BLaER1 (cell line): Measurements from ENCODE around the gene ARRDC5.
A peak's percentile ranks its signal among the peaks of the same experiment; 100 is the strongest.
"Not testable (repeated sequence)": the region's sequence is repeated elsewhere in the genome, so short reads cannot be mapped to it uniquely, and the experiment has no call there.

ENCODE experiments used
- H3K27ac ChIP-seq: shearing (Covaris generic); formaldehyde crosslinking; 2 replicates; pipeline ENCODE4 v1.8.1; 2022
- H3K27me3 ChIP-seq: shearing (Covaris generic); formaldehyde crosslinking; 2 replicates; pipeline ENCODE4 v1.8.1; 2022
- H3K36me3 ChIP-seq: shearing (Covaris generic); formaldehyde crosslinking; 2 replicates; pipeline ENCODE4 v1.8.1; 2022
- H3K4me1 ChIP-seq: shearing (Covaris generic); formaldehyde crosslinking; 2 replicates; pipeline ENCODE4 v1.8.1; 2022
- H3K4me2 ChIP-seq: shearing (Covaris generic); formaldehyde crosslinking; 2 replicates; pipeline ENCODE4 v1.8.1; 2022
- H3K4me3 ChIP-seq: shearing (Covaris generic); formaldehyde crosslinking; 2 replicates; pipeline ENCODE4 v1.8.1; 2022
- H3K9ac ChIP-seq: shearing (Covaris generic); formaldehyde crosslinking; 2 replicates; pipeline ENCODE4 v1.8.1; 2022
- H3K9me3 ChIP-seq: shearing (Covaris generic); formaldehyde crosslinking; 2 replicates; pipeline ENCODE4 v1.8.1; 2022
- H4K20me1 ChIP-seq: shearing (Covaris generic); formaldehyde crosslinking; 2 replicates; pipeline ENCODE4 v1.8.1; 2022
- Cebpa-rat ChIP-seq: shearing (Covaris generic); IDR thresholded peaks from 2 replicates; pipeline ENCODE4 v1.8.1; 2022

ARRDC5 gene

GRCh38 chr19:4902796-4903195 lies at the start of gene ARRDC5:
TSS of gene ARRDC5 (minus strand) at chr19:4902896. CDS start at chr19:4902825, 71 bp downstream.
- Histone ChIP-seq H3K4me1 (peaks cover 86% of the 10 kb centered on the region), H4K20me1 (no peaks in the 10 kb centered on the region), H3K4me3 (no peak within 1 kb of the TSS), H3K9ac (no peak within 1 kb of the TSS), H3K9me3 (no peaks in the 10 kb centered on the region), H3K4me2 (peak within 1 kb of the TSS; percentile 46), H3K27ac (peak within 1 kb of the TSS; percentile 78), H3K27me3 (no peaks in the 10 kb centered on the region), H3K36me3 (no peaks in the 10 kb centered on the region)
- TF ChIP-seq Cebpa-rat: no peak

- Histone ChIP-seq H3K36me3 (peaks cover 100% of the 10 kb centered on the region), H3K4me3 (no peak overlapping the region), H3K27ac (no peak overlapping the region), H3K9ac (no peak overlapping the region), H3K4me2 (no peak overlapping the region), H4K20me1 (peaks cover 100% of the 10 kb centered on the region), H3K27me3 (no peaks in the 10 kb centered on the region), H3K4me1 (no peaks in the 10 kb centered on the region), H3K9me3 (no peaks in the 10 kb centered on the region)
- no peak for TF ChIP-seq Cebpa-rat
These were observed 49.0 kb upstream of the ARRDC5 start for GRCh38 chr19:4951656-4952055.

- H3K4me3 ChIP-seq, H3K4me1 ChIP-seq, H3K9ac ChIP-seq, H3K27ac ChIP-seq, H3K27me3 ChIP-seq, H3K9me3 ChIP-seq, H3K4me2 ChIP-seq: not testable (repeated sequence)
- H4K20me1 ChIP-seq: peaks cover 100% of the 10 kb centered on the region
- peaks cover 100% of the 10 kb centered on the region for H3K36me3 ChIP-seq
These were observed 48.0 kb upstream of the ARRDC5 start for GRCh38 chr19:4950650-4951049.

- not testable (repeated sequence) for H3K27me3 ChIP-seq, H3K4me2 ChIP-seq, H3K9ac ChIP-seq, H3K9me3 ChIP-seq, H3K4me3 ChIP-seq, H3K27ac ChIP-seq
- Histone ChIP-seq H4K20me1 (peaks cover 100% of the 10 kb centered on the region), H3K36me3 (peaks cover 100% of the 10 kb centered on the region), H3K4me1 (peaks cover 29% of the 10 kb centered on the region)
These were observed 39.0 kb upstream of the ARRDC5 start for GRCh38 chr19:4941638-4942169.

GRCh38 chr19:4939466-4939865 lies 36.8 kb upstream of the ARRDC5 start:
- peaks cover 46% of the 10 kb centered on the region for H3K4me1 ChIP-seq
- H3K36me3 ChIP-seq: peaks cover 100% of the 10 kb centered on the region
- H4K20me1 ChIP-seq: peaks cover 100% of the 10 kb centered on the region
- peak overlapping the region; percentile 23 for H3K4me2 ChIP-seq
- H3K4me3 ChIP-seq: no peak overlapping the region
- H3K27me3 ChIP-seq: no peaks in the 10 kb centered on the region
- 0 out of 2 replicates have a peak overlapping the region, but pooled peaks have one; percentile 7 for H3K9ac ChIP-seq
- no peak overlapping the region for H3K27ac ChIP-seq
- H3K9me3 ChIP-seq: no peaks in the 10 kb centered on the region
- no peak for TF ChIP-seq Cebpa-rat

- Histone ChIP-seq H3K36me3 (peaks cover 100% of the 10 kb centered on the region), H3K4me2 (peak overlapping the region; percentile 23), H4K20me1 (peaks cover 100% of the 10 kb centered on the region), H3K4me1 (peaks cover 46% of the 10 kb centered on the region)
- H3K27me3 ChIP-seq, H3K4me3 ChIP-seq, H3K9me3 ChIP-seq, H3K27ac ChIP-seq, H3K9ac ChIP-seq: not testable (repeated sequence)
These were observed 35.8 kb upstream of the ARRDC5 start for GRCh38 chr19:4938461-4938860.

GRCh38 chr19:4937060-4937459 lies 34.4 kb upstream of the ARRDC5 start:
- Histone ChIP-seq H3K4me2 (no peak overlapping the region), H3K36me3 (peaks cover 100% of the 10 kb centered on the region), H3K27ac (no peak overlapping the region), H3K4me3 (no peak overlapping the region), H4K20me1 (peaks cover 100% of the 10 kb centered on the region), H3K9me3 (no peaks in the 10 kb centered on the region), H3K9ac (no peak overlapping the region), H3K27me3 (no peaks in the 10 kb centered on the region), H3K4me1 (peaks cover 60% of the 10 kb centered on the region)
- no peak for TF ChIP-seq Cebpa-rat

GRCh38 chr19:4935444-4935843 lies 32.7 kb upstream of the ARRDC5 start:
- peaks cover 100% of the 10 kb centered on the region for H4K20me1 ChIP-seq
- peaks cover 66% of the 10 kb centered on the region for H3K4me1 ChIP-seq
- no peak overlapping the region for H3K4me3 ChIP-seq
- H3K9me3 ChIP-seq: no peaks in the 10 kb centered on the region
- H3K27me3 ChIP-seq: no peaks in the 10 kb centered on the region
- no peak for TF ChIP-seq Cebpa-rat
- no peak overlapping the region for H3K4me2 ChIP-seq
- no peak overlapping the region for H3K9ac ChIP-seq
- H3K36me3 ChIP-seq: peaks cover 100% of the 10 kb centered on the region
- H3K27ac ChIP-seq: 0 out of 2 replicates have a peak overlapping the region, but pooled peaks have one; percentile 16

GRCh38 chr19:4933528-4933927 lies 30.8 kb upstream of the ARRDC5 start:
- Histone ChIP-seq H3K9me3 (no peaks in the 10 kb centered on the region), H3K9ac (no peak overlapping the region), H4K20me1 (peaks cover 100% of the 10 kb centered on the region), H3K27ac (no peak overlapping the region), H3K27me3 (no peaks in the 10 kb centered on the region), H3K36me3 (peaks cover 100% of the 10 kb centered on the region), H3K4me1 (peaks cover 58% of the 10 kb centered on the region), H3K4me3 (no peak overlapping the region), H3K4me2 (no peak overlapping the region)
- TF ChIP-seq Cebpa-rat: no peak

- Histone ChIP-seq H3K27me3 (no peaks in the 10 kb centered on the region), H3K4me1 (peaks cover 59% of the 10 kb centered on the region), H3K9ac (0 out of 2 replicates have a peak overlapping the region, but pooled peaks have one; percentile 48), H3K36me3 (peaks cover 100% of the 10 kb centered on the region), H3K4me3 (no peak overlapping the region), H3K4me2 (0 out of 2 replicates have a peak overlapping the region, but pooled peaks have one; percentile 22), H3K27ac (peak overlapping the region; percentile 51; the same call in 1 of the 2 replicates), H4K20me1 (peaks cover 100% of the 10 kb centered on the region), H3K9me3 (no peaks in the 10 kb centered on the region)
- TF ChIP-seq Cebpa-rat: no peak
These were observed 30.0 kb upstream of the ARRDC5 start for GRCh38 chr19:4932711-4933110.

GRCh38 chr19:4930664-4931063 lies 28.0 kb upstream of the ARRDC5 start:
- no peak for TF ChIP-seq Cebpa-rat
- H3K4me2 ChIP-seq: no peak overlapping the region
- H3K4me3 ChIP-seq: no peak overlapping the region
- H3K27me3 ChIP-seq: no peaks in the 10 kb centered on the region
- peaks cover 100% of the 10 kb centered on the region for H3K36me3 ChIP-seq
- H3K9me3 ChIP-seq: no peaks in the 10 kb centered on the region
- H4K20me1 ChIP-seq: peaks cover 100% of the 10 kb centered on the region
- H3K27ac ChIP-seq: no peak overlapping the region
- H3K9ac ChIP-seq: no peak overlapping the region
- peaks cover 69% of the 10 kb centered on the region for H3K4me1 ChIP-seq
